Thoracic aorta (tissue), 2 donors: ENCODE measurements around the gene NIPA2. TPM values are rescaled to one million over a fixed set of nuclear protein-coding genes. Genes with fewer than 3 reads are reported as not detected.

Experiments used
- ATAC-seq: fragments of 150-250 bp; one replicate; pipeline ENCODE4 v1.8.0; 2017; ENCODE audit warnings: low read depth; ENCODE audit not compliant: insufficient number of reproducible peaks, low FRiP score
- DNase-seq: peaks from one replicate; pipeline ENCODE4 v3.0.0-alpha.2; 2020; ENCODE audit warnings: low spot score
- H3K27ac ChIP-seq, 2 donors: fragments of 200-600 bp; sonication (generic); 1 replicate in 1 of 2; 2 replicates in 1 of 2; pipeline ENCODE4 v1.5.1; 2016; ENCODE audit warnings: mild to moderate bottlenecking in 2 of 2, moderate library complexity in 2 of 2
- H3K27me3 ChIP-seq: fragments of 200-600 bp; sonication (generic); replicated peaks from 2 replicates; pipeline ENCODE4 v1.6.0; 2016; ENCODE audit warnings: mild to moderate bottlenecking; ENCODE audit not compliant: insufficient read depth
- H3K36me3 ChIP-seq: fragments of 200-600 bp; sonication (generic); one replicate; pipeline ENCODE4 v1.5.1; 2016
- H3K4me1 ChIP-seq, 2 donors: fragments of 200-600 bp; sonication (generic); 1 replicate in 1 of 2; 2 replicates in 1 of 2; pipeline versions ENCODE4 v1.5.1 to v1.6.0; 2016; ENCODE audit warnings: low read depth in 2 of 2, mild to moderate bottlenecking in 1 of 2; ENCODE audit not compliant: control insufficient read depth in 1 of 2
- H3K4me3 ChIP-seq: fragments of 200-600 bp; sonication (generic); 2 replicates; pipeline ENCODE4 v1.5.1; 2016; ENCODE audit warnings: mild to moderate bottlenecking
- H3K9me3 ChIP-seq: fragments of 200-600 bp; sonication (generic); 2 replicates; pipeline ENCODE4 v1.5.1; 2016
- total RNA-seq, 2 donors: library from RNA; depleted of rRNA; stranded (reverse); fragments of >200 nt; gene quantifications; one replicate each; pipeline versions ENCODE4 v1.1.0 to v1.2.3, GENCODE V29; 2016
- TF ChIP-seq, protein P1 (sequence below): fragments of 200-600 bp; sonication (generic); IDR thresholded peaks from one replicate; pipeline ENCODE4 v1.5.1; 2019; ENCODE audit warnings: antibody characterized with exemption

The NIPA2 gene
- total RNA-seq, 2 donors from 2014 or later = 40.5 to 42.1 TPM

GRCh38 chr15:22866079-22866478, 27.6 kb downstream of the NIPA2 start:
- TF ChIP-seq, protein P1, sequence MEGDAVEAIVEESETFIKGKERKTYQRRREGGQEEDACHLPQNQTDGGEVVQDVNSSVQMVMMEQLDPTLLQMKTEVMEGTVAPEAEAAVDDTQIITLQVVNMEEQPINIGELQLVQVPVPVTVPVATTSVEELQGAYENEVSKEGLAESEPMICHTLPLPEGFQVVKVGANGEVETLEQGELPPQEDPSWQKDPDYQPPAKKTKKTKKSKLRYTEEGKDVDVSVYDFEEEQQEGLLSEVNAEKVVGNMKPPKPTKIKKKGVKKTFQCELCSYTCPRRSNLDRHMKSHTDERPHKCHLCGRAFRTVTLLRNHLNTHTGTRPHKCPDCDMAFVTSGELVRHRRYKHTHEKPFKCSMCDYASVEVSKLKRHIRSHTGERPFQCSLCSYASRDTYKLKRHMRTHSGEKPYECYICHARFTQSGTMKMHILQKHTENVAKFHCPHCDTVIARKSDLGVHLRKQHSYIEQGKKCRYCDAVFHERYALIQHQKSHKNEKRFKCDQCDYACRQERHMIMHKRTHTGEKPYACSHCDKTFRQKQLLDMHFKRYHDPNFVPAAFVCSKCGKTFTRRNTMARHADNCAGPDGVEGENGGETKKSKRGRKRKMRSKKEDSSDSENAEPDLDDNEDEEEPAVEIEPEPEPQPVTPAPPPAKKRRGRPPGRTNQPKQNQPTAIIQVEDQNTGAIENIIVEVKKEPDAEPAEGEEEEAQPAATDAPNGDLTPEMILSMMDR = no peak
- peaks cover 34% of the 10 kb centered on the region for H3K36me3 ChIP-seq

GRCh38 chr15:22867886-22868285, 29.4 kb downstream of the NIPA2 start:
- Histone ChIP-seq H3K36me3 (peaks cover 51% of the 10 kb centered on the region), H3K4me1 (peaks cover 0 to 6% of the 10 kb centered on the region in 2 donors), H3K9me3 (no peaks in the 10 kb centered on the region), H3K4me3 (no peak overlapping the region), H3K27ac (no peak overlapping the region), H3K27me3 (no peaks in the 10 kb centered on the region)
- DNase-seq = no peak
- ATAC-seq = no peak
- TF ChIP-seq, protein P1 = no peak

More at GRCh38 chr15:22866079-22866478, 27.6 kb downstream of the NIPA2 start:
- Histone ChIP-seq H3K27ac (no peak overlapping the region), H3K9me3 (no peaks in the 10 kb centered on the region), H3K27me3 (no peaks in the 10 kb centered on the region), H3K4me3 (no peak overlapping the region), H3K4me1 (peaks cover 0 to 6% of the 10 kb centered on the region in 2 donors)
- DNase-seq (no peak), ATAC-seq (no peak)

DNA sequence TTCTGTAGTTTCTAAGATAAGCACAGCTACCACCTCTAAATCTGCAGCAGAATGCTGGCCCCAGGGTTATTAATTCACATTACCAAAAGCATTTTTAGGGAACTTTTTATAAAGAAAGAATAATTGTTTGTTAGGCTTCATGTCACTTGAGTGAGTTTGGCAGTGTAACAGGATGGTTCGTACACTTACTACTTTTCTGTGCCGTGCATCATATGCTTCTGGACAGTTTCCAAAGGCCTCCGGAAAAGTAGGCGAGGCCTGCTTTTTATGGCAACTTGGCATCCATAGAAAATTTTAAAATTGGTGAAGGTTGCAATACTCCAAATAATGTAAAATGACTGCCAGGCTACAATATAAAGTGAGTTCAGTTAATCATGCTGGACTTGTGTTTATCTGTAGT, 30.0 kb downstream of the NIPA2 start:
- Histone ChIP-seq H3K4me3 (no peak overlapping the region), H3K4me1 (peaks cover 0 to 6% of the 10 kb centered on the region in 2 donors), H3K27me3 (no peaks in the 10 kb centered on the region), H3K36me3 (peaks cover 57% of the 10 kb centered on the region), H3K27ac (no peak overlapping the region), H3K9me3 (no peaks in the 10 kb centered on the region)
- DNase-seq = no peak
- ATAC-seq = no peak
- TF ChIP-seq, protein P1 = no peak

GRCh38 chr15:22868928-22869327, 30.5 kb downstream of the NIPA2 start:
- TF ChIP-seq, protein P1 = no peak
- Histone ChIP-seq H3K36me3 (peaks cover 61% of the 10 kb centered on the region), H3K4me3 (no peak overlapping the region), H3K27me3 (no peaks in the 10 kb centered on the region), H3K9me3 (no peaks in the 10 kb centered on the region), H3K4me1 (peaks cover 0 to 6% of the 10 kb centered on the region in 2 donors), H3K27ac (no peak overlapping the region)
- no peak for DNase-seq
- ATAC-seq = no peak

- peaks cover 0 to 6% of the 10 kb centered on the region in 2 donors for H3K4me1 ChIP-seq
- DNase-seq (no peak), ATAC-seq (no peak)
- TF ChIP-seq, protein P1 = no peak
- peaks cover 59% of the 10 kb centered on the region for H3K36me3 ChIP-seq
- no peak overlapping the region for H3K4me3 ChIP-seq
- no peak overlapping the region for H3K27ac ChIP-seq
- no peaks in the 10 kb centered on the region for H3K27me3 ChIP-seq
- H3K9me3 ChIP-seq = no peaks in the 10 kb centered on the region
These were observed 31.4 kb downstream of the NIPA2 start for GRCh38 chr15:22869856-22870255.
